ENCODE results near the gene CHMP6.
"Not testable (repeated sequence)": the region's sequence is repeated elsewhere in the genome, so short reads cannot be mapped to it uniquely, and the experiment has no call there.

The CHMP6 gene

DNA sequence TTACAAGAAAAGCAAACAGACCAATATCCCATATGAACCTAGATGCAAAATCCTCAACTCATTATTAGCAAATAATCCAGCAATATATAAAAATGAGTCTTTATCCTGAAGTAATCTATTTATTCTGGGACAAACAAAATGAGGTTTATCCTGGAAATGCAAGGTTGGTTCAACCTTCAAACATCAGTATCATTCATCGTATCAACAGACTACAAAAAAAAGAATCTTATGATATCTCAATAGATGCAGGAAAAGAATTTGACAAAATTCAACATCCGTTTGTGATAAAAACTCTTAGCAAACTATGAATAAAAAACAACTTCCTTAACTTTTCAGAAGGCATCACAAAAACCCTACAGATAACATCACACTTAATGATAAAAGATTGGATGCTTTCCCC lies 24.9 kb downstream of the CHMP6 start:
- DNase-seq, result no peak

DNA sequence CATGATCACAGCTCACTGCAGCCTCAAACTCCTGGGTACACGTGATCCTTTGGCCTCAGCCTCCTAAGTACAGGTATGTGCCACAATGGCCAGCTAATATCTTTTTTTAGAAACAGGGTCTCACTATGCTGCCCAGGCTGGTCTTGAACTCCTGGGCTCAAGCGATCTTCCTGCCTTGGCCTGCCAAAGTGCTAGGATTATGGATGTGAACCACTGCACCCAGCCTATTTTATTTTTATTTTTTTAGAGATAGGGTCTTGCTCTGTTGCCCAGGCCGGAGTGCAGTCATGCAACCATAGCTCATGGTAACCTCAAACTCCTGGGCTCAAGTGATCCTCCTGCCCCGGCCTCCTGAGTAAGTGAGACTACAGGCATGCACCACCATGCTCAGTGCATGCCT lies 25.7 kb downstream of the CHMP6 start:
- DNase-seq, result not testable (repeated sequence)

DNA sequence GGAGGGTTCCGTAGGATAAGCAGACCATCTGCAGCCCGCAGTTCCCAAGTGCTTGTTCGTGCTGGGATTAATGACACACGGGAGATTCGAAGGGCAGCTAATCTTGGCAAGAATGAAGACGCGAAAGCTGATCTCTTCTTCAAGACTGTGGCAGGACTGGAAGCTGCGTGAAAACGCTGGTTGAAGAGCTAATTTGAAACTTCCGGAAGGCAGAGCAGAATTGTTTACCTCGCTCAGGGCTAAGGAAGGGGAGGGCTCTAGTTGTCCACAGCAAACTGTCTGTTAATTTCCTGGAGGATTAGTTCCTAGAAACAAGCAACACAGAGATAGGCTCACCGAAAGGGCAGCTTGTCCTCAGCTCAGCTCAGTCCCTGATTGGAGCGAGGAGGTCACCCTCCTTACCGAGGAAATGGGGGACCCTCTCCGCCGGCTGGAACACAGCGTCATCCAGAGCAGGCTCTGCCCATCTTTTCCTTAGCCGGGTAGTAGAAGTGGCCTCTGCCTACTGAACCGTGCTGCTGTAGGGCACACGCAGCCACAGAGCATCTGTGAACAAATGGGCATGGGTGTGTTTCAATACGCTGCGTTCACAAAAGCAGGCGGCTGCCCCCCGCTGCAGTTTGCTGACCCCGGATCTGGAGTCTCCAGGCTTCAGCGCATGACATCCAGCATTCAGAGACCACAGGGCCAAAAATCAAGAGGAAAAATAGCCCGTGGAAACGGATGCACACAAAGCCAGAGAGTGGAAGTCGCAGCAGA lies 26.6 kb downstream of the CHMP6 start:
- DNase-seq, result peak; percentile 82

DNA sequence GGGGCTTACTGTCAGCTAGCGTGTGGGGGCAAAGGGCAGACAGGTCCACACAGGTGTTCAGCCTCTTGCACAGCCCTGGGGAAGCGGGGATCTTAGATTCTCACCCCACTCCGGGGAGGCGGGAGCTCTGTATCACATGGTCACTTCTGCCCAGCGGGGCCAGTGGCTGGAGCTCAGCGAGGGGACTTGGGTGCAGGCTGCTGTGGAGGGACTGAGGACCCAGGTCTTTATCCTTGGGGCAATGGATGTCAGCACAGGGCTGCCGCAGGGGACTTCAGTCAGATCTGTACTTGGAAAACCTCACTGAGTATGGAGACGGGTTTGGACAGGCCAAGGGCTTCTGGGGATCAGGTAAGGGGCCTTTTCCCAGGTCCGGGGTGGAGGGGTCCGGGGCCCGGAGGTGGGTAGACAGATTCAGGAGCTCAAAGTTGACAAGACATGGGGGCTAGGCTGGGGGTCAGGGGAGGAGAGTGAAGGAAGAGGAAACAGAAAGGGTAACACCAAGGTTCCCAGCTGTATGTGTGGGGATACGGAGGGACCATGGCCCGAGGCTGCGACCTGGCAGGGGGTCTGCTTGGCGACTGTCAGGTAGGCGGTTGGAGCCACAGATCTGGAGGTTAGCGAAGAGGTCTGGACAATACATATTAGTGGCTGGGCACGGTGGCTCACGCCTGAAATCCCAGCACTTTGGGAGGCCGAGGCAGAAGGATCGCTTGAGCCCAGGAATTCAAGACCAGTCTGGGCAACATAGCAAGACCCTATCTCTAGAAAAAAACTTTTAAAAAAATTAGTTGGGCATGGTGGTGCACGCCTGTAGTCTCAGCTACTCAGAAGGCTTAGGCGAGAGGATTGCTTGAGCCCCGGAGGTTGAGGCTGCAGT lies 28.2 kb downstream of the CHMP6 start:
- no peak for DNase-seq

GRCh38 chr17:81020443-81020766 lies 28.8 kb downstream of the CHMP6 start:
- no peak for DNase-seq

DNA sequence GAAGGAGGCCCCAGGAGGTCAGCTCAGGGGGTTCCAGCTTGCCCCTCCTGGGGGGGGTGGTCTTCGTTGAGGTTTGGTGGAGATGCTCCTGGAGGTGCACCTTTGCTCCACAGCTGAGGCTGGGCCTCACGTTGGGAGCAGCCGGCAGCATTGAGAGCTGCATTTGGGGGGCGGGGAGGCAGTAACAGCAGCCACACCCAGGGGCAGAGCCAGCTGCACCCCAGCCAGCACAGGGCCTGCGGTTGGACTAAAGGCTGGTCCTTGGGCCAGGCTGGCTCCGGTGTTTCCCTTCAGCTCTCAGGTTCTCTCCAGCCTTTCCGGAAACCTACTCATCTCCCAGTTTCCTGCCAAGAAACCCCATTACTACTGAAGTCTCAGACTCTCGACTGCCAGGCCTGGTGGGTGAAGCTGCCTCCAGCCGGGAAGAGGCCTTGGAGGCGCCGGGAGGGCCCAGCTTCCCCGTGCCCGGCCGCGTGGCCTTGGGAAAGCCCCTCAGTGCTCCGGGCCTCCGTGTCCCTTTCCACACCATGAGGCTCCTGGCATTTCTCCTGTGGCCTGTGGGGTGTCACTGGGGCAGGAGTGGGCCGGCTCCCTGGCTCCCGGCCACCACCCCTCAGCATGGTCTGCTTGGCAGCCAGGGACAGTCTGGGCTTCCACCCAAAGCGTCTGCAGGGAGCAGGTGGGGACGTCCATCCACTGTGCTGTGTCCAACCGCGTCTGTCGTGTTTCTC lies 29.3 kb downstream of the CHMP6 start:
- no peak for DNase-seq

DNA sequence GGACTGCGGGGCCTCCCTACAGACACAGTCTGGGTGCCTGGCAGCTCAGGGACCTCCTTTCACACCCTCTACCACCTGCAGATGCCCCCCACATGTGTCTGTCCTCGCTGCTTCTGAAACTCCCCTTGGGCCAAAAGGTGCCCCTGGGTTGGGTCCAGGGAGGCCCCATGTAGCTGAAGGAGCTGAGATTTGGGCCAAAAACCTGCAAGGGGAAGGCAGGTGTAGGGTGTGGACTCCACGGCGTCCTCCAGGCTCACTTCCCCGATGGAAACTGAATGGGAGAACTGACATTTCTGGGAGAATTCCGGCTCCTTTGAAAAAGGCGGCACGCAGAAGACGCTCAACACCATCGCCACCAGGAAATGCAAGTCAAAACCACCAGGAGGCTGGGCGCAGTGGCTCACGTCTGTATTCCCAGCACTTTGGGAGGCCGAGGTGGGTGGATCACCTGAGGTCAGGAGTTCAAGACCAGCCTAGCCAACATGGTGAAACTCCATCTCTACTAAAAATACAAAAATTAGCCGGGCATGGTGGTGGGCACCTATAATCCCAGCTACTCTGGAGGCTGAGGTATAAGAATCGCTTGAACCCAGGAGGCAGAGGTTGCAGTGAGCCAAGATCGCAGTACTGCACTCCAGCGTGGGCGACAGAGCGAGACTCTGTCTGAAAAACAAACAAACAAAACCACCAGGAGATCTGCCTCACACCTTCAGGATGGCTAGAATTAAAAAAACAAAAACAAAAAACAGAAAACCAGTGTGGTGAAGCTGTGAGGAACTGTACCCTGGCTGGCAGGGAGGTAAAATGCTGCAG lies 30.1 kb downstream of the CHMP6 start:
- DNase-seq, result no peak

- DNase-seq, result no peak
These were observed 30.7 kb downstream of the CHMP6 start for GRCh38 chr17:81022344-81022676.

DNA sequence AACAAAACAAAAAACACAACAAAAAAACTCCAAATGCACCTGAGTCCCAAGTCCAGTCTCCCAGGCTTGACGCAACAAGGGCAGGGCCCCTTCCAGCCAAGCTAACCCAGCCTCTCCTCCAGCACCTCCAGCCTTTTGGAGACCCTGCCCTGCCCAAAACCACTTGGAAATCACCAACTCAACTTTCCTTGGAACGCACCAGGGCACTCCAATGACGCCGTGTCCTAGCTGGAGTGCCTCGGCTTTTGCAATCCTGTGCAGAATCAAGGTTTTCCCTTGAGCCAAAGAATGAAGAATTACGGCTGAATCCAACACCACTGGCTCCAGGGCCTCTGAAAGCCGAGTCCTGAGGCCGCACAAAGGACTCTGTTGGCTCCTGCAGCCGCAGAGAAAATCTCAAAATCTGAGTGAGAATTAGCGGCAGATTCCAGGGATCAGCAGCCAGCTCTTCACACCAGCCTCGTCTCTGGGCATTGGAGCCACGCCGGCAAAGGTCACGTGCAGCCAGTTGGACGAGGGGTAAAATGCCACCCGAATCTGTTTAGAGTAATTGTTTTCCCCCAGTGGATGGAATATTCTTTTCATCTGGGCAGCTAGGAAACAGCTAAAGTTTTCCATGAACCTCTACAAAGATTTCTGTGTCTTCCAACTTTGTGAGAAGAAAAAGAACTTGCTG lies 33.6 kb downstream of the CHMP6 start:
- DNase-seq, result no peak

DNA sequence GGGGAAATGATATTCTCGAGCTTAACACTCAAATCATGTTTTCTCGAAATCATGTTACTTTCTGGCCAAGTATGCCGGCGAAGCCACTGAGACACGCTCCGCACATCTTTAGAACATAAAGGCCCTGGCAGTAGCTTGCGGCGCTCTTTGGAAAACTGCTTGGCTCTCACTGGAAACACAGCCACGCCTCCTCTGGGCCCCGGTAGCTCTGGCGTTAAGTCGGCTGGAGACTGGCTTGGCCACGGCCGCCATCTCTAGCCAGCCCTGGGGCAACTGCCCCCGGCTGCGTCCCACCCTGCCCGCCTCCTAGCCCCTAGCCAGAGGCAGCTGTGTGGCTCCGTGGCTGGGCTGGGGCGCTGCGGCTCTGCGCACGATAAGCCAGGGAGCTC lies 34.1 kb downstream of the CHMP6 start:
- DNase-seq, result no peak

DNA sequence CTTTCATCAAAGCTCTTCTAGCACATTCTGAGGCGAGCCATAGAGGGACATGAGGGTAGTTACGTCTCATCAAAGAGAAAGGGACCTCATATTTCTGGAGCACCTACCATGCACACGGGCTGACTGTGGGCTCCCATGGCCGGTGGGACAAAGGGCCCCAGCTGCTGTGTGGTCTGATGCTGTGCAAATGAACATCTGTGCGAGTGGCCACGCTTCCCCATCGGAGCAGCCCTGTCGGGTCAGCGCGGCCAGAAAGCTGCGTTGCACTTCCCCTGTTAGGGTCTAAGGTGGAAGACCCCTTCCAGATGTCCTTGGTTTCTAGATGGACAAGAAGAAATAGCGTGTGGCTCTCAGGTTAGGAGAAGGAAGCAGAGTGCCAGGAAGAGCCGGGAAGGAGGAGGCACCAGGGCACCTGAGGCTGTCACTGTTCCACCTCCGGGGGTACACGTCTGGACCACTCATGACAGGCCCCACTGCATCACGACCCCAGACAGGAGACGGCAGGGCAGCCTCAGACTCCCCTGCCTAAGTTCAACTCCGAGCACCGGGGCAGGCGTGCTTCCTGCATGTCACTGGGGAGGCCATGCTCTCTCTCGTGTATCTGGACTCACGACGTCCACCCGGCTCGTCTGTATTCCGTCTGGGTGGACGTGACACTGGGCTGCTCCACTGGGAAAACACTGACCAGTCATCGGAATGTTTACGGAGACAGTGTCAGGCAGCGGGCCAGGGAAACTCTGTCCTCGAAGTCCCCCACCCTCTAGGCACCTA lies 34.8 kb downstream of the CHMP6 start:
- no peak for DNase-seq

DNA sequence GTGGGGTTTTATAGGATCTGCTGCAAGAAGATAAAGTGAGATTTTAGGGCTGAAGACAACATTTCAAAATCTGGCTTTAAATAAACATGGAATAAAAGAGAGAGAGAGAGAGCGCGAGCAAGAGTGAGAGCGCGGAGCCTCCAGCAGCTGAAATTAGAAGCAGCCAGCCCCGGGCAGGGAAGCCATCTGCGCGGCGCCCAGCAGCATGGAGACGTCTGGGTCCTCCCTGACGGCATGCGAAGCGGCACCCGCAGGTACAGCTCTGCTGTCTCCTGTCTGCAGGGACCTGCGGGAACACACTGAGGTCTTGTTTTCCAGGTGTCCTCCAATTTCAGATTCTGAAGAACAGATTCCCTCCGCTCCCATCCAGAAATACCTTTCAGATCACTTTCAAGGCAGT lies 35.4 kb downstream of the CHMP6 start:
- no peak for DNase-seq

DNA sequence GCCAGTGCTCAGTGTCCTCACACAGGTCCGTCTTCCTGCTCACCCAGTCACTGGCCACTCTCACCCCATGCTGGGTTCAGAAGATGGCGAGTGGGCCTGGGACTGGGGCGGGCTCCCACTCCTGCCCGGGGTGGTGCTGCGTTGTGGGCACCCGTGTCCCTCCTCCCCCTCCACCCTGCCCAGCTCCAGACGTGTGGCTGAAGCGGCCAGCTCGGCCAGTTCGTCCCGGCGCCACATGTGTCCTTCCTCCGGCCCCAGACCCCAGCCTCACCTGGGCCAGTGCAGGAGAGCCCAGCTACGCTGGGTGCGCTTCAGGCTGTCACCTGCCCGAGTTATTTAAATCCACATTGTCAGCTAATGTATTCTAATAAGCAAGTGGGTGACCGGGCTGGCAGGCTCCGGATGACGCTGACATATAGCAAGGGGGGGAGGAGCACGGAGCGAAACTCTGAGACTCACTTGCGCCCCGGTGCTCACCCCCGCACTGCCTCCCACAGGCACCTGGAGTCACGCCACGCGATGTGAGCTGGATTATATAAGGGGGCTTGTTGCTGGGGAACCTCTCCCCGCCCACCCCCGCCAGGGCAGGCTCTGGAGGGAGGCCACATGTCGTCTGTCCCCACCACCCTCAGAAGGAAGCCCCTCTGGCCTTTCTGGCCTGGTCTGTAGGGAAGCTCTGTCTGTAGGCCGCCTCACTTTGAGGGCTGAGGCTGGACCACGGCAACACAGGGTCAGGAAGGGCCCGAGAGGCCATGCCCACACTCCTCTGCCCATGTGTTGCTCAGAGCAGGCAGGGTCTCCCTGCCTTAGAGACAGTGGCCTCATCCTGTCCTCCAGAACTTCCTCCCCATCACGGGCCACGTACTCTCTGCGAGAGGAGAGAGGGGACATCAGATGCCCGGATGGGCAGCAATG lies 36.2 kb downstream of the CHMP6 start:
- DNase-seq, result no peak

DNA sequence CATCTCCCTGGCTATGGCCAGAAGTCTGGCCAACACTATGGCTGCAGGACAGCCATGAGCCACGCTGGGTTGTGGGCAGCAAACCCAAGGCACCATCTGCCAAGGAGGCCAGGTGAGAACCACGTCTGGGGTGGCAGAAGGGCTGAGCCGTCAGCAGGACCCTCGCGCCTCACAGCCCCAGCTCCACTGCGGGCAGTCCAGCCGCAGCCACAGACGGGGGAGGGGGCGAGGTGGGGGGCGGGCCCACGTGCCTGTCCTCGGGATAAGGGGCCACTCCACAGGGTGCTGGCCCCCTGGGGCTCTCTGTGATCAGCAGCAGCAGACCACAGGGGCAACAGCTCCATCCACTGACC lies 36.8 kb downstream of the CHMP6 start:
- no peak for DNase-seq

GRCh38 chr17:81029859-81030258 lies 38.2 kb downstream of the CHMP6 start:
- no peak for DNase-seq

DNA sequence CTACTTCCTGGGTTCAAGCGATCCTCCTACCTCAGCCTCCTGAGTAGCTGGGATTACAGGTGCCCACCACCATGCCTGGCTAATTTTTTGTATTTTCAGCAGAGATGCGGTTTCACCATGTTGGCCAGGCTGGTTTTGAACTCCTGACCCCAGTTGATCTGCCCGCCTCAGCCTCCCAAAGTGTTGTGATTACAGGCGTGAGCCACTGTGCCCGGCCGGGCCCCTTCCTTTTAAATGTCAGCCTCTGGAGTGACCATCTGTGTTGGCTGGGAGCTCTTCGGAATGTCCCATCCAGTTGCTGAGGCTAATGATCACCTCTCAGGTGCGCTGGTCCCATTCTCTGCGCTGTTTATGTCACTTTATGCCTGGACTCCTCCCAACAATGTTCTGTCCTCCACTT lies 38.7 kb downstream of the CHMP6 start:
- not testable (repeated sequence) for DNase-seq

GRCh38 chr17:81030741-81031565 lies 39.3 kb downstream of the CHMP6 start:
- no peak for DNase-seq

DNA sequence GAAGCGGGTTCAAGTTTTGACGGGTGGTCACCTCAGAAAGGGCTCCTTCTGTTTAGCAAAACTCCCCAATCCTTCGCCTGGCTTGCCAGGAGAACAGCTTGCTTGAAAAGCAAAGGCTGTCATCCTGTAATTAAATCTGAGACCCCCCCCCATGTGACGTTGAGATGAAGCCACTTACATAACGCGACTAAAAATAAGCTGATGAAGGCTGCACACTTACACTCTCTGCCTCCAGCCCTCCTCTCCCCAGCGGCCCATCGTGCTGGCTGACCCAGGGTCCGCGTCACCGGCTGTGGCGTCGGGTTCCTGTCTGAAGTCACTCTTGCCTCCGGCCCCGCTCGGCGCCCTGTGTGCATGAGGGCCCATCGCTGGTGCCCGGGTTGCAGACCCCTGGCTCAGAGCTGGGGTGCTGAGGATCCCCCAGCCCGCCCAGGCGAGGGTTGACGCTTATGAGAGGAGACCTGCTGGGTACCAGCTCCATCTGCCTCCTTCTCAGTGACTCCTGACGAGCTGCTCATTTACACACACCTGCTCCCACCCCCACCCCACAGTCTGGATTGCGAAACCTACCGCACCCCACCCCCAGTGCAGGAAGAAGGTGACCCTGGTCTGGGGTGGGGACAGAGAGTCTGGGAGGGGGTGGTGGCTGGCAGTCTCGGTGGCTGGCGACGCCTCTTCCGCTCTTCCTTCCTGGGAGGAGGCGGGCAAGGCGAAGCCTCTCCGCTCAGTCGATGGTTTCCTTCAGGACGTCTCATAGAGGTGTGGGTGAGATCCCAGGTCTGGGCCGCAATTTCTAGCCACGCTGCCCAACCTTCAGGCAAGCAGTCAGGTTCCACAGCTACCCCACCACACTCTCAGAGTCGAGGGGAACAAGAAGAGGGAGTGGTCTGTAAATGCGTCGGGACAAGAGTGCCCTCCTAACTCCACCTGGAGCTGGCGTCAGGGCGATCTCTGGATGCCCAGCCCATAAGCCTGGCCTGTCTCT lies 40.2 kb downstream of the CHMP6 start:
- no peak for DNase-seq
